Esophagus squamous epithelium (tissue), 4 donors: ENCODE data around the gene DUSP5.

Experiments
- CTCF ChIP-seq, 6 experiments: fragments of 450-650 bp in 4 of 6; fragments of 200-600 bp in 2 of 6; sonication (generic) in 2 of 6; IDR thresholded peaks; one replicate each; pipeline ENCODE4 v1.5.1; 2016 to 2019; ENCODE audit warnings: antibody characterized with exemption in 6 of 6, mild to moderate bottlenecking in 4 of 6, moderate library complexity in 4 of 6
- POLR2A ChIP-seq, 4 donors: fragments of 450-650 bp; IDR thresholded peaks; one replicate each; pipeline ENCODE4 v1.6.1; 2017; ENCODE audit warnings: antibody characterized with exemption in 4 of 4, mild to moderate bottlenecking in 4 of 4, moderate library complexity in 3 of 4

- no peak for TF ChIP-seq CTCF (IDR thresholded peaks at IDR 0.05)
- TF ChIP-seq POLR2A (IDR thresholded peaks at IDR 0.05), result no peak
Measured at GRCh38 chr10:110459600-110459999, 38.1 kb upstream of the DUSP5 start.
